ENCODE data around the gene BTF3. TPM values are rescaled to one million over a fixed set of nuclear protein-coding genes. Genes with fewer than 3 reads are reported as not detected.
A peak's percentile ranks its signal among the peaks of the same experiment; 100 is the strongest.

Gene BTF3
- polyA plus RNA-seq, 1 experiment: 478 TPM

DNA sequence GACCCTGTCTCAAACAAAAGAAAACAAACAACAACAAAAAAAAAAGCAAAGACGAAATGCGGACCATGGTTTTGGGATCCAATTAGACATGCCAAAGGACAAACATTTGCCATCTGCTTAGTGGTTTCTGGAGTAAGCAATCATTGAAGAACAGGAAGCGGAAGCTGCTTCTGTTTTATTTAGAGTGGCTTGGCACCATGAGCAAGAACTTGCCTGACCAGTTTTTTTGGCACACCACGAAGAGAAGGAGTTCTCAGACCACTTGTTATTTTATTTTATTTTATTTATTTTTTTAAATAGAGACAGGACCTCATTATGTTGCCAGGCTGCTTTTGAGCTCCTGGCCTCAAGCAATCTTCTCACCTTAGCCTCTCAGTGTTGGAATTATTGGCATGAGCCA is 17.0 kb downstream of the BTF3 start:
- POLR2A ChIA-PET: no interaction called here
- DNase-seq (ENCODE audit: low read depth): no peak
- Histone ChIP-seq H3K36me3 (ENCODE audit: control insufficient read depth, insufficient read depth, low read length) (no peaks in the 10 kb centered on the region), H3K27me3 (ENCODE audit: control insufficient read depth, insufficient read depth, low read length) (no peaks in the 10 kb centered on the region), H3K4me3 (ENCODE audit: low read depth, low read length) (no peak overlapping the region)
- TF ChIP-seq, protein P1, sequence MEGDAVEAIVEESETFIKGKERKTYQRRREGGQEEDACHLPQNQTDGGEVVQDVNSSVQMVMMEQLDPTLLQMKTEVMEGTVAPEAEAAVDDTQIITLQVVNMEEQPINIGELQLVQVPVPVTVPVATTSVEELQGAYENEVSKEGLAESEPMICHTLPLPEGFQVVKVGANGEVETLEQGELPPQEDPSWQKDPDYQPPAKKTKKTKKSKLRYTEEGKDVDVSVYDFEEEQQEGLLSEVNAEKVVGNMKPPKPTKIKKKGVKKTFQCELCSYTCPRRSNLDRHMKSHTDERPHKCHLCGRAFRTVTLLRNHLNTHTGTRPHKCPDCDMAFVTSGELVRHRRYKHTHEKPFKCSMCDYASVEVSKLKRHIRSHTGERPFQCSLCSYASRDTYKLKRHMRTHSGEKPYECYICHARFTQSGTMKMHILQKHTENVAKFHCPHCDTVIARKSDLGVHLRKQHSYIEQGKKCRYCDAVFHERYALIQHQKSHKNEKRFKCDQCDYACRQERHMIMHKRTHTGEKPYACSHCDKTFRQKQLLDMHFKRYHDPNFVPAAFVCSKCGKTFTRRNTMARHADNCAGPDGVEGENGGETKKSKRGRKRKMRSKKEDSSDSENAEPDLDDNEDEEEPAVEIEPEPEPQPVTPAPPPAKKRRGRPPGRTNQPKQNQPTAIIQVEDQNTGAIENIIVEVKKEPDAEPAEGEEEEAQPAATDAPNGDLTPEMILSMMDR (IDR thresholded peaks at IDR 0.05; ENCODE audit: insufficient read depth, low read depth, low read length): no peak
- CTCF ChIA-PET: interaction anchor here (1.8 to 11.0 kb wide), 2 partner anchors 16 to 22 kb away, joined by 4 to 154 read pairs; no protein-coding TSS in a partner anchor

DNA sequence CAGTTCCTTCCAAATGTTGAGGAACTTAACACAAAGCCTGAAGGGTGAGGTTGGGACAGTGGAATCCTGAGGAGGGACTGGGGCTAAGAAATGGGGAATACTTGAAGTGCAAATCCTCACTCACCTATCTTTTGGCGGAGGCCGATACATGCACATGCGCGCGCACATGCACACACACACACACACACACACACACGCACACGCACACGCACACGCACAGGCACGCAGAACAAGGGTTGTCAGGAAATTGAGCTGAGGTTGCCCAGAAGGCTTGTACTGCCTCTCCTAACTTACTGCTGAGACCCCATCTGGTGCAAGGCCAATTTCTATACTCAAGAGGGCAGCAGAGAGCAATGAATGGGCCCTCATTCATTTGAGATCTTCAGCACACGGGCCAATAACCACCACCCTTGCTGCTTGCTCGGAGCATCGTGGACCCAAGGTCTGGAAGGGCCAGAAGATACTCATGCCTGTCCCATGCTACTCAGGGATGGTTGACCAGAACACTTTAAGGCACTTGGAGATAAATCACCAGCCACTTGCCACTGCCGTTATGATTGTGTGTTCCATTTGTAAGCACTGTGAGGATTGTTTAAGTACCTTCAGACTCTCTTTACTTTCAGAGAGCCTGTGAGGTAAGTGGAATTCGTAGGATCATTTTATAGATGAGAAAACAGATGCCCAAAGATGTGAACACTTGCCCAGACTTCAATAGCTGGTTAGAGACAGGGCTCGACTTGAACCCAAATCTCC is 21.5 kb downstream of the BTF3 start:
- Histone ChIP-seq H3K36me3 (ENCODE audit: control insufficient read depth, insufficient read depth, low read length) (no peaks in the 10 kb centered on the region), H3K4me3 (ENCODE audit: low read depth, low read length) (no peak overlapping the region), H3K27me3 (ENCODE audit: control insufficient read depth, insufficient read depth, low read length) (no peaks in the 10 kb centered on the region)
- POLR2A ChIA-PET: interaction anchor here (0.6 kb wide), 1 partner anchor 65 kb away, joined by 3 read pairs; no protein-coding TSS in a partner anchor
- no peak for DNase-seq (ENCODE audit: low read depth)
- TF ChIP-seq, protein P1 (IDR thresholded peaks at IDR 0.05; ENCODE audit: insufficient read depth, low read depth, low read length): peak; percentile 85
- CTCF ChIA-PET: interaction anchor here (0.6 to 11.0 kb wide), 12 partner anchors 9 to 1129 kb away, joined by 3 to 154 read pairs (median 4); no protein-coding TSS in a partner anchor

DNA sequence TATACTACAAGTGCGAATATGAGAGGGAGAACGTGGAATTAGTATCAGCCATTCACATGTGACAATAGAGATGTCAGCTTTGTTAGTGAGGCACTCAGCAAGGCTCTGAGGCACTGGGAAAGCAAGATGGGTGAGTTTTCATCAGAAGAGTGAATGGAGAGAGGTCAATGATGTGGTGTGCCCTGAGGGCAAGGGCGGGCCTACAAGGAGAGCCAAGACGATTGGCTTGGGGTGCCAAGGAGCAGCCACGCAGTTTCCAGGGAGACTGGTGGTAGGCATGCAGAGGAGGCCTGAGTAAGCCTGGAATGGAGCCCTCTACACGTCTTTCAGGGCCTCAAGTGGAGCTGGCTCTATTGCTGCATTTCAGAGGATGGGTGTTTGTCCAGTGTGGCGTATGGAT is 24.7 kb downstream of the BTF3 start:
- TF ChIP-seq, protein P1 (IDR thresholded peaks at IDR 0.05; ENCODE audit: insufficient read depth, low read depth, low read length): no peak
- no peaks in the 10 kb centered on the region for H3K36me3 ChIP-seq (ENCODE audit: control insufficient read depth, insufficient read depth, low read length)
- DNase-seq (ENCODE audit: low read depth): no peak
- ChIA-PET POLR2A (no interaction called here), CTCF (interaction anchor here (0.6 to 11.0 kb wide), 4 partner anchors 8 to 1009 kb away, joined by 3 to 154 read pairs (median 6); no protein-coding TSS in a partner anchor)
- H3K4me3 ChIP-seq (ENCODE audit: low read depth, low read length): no peak overlapping the region
- H3K27me3 ChIP-seq (ENCODE audit: control insufficient read depth, insufficient read depth, low read length): no peaks in the 10 kb centered on the region

DNA sequence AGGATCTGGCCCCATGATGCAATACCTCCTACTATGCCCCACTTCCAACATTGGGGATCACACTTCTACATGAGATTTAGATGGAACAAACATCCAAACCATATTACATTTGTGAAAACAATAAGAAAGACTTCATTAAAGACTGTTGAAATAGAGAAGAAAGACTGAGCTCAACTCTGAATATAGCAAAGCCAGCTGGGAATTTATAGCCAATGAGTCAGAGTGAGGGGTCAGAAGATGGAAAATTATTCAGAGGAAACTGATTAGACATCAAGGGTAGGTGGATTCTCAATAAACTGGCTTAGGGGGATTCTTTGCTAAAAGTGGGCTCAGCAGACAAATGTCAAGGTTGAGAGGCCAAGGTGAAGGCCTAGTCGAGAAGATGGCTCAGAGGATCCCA is 25.6 kb downstream of the BTF3 start:
- POLR2A ChIA-PET: no interaction called here
- DNase-seq (ENCODE audit: low read depth): no peak
- Histone ChIP-seq H3K27me3 (ENCODE audit: control insufficient read depth, insufficient read depth, low read length) (no peaks in the 10 kb centered on the region), H3K36me3 (ENCODE audit: control insufficient read depth, insufficient read depth, low read length) (no peaks in the 10 kb centered on the region), H3K4me3 (ENCODE audit: low read depth, low read length) (no peak overlapping the region)
- TF ChIP-seq, protein P1 (IDR thresholded peaks at IDR 0.05; ENCODE audit: insufficient read depth, low read depth, low read length): no peak
- CTCF ChIA-PET: interaction anchor here (1.7 to 11.0 kb wide), 2 partner anchors 13 to 73 kb away, joined by 4 to 154 read pairs; no protein-coding TSS in a partner anchor

DNA sequence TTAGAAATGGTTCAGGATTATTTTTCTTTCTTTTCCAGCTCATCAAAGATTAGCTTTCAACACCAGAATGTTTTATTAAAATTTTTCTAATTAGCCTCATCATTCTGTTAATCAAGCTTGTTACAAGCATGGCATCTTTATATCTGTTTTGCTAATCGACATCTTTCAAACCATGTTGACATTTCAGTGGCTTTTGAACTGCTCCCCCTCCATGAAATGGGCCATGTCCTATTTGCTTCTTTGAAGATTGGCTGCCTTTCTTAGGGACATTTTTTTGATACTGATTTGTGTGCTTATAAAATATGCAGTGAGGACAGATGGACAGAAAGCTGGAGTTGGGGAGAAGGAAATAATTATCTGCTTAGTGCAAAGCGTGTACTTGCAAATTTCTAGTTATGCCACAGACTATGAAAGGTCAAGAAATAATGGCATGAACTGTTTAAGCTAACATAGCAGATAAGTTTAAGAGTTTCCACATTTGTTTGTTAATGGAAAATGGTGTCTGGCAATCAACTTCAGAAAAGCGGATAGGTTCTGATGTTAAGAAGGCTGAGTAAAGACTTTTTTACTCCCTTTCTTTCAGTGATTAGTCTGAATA is 27.5 kb downstream of the BTF3 start:
- DNase-seq (ENCODE audit: low read depth): no peak
- ChIA-PET CTCF (interaction anchor here (4.1 kb wide), 1 partner anchor 11 kb away, joined by 29 read pairs; no protein-coding TSS in a partner anchor), POLR2A (no interaction called here)
- H3K36me3 ChIP-seq (ENCODE audit: control insufficient read depth, insufficient read depth, low read length): no peaks in the 10 kb centered on the region
- TF ChIP-seq, protein P1 (IDR thresholded peaks at IDR 0.05; ENCODE audit: insufficient read depth, low read depth, low read length): no peak
- H3K4me3 ChIP-seq (ENCODE audit: low read depth, low read length): no peak overlapping the region
- no peaks in the 10 kb centered on the region for H3K27me3 ChIP-seq (ENCODE audit: control insufficient read depth, insufficient read depth, low read length)
